Activated T-helper 2 cell treated with anti-CD3 and anti-CD28 coated beads, Interferon-gamma antibody, Interleukin-2, Interleukin-4, amounts not matched to agents 10 μg/mL and 5 μg/mL and 100 μg/mL, durations not matched to agents 14 hours and 24 hours and 36 hours (primary cell): ENCODE measurements around the gene LYG2. TPM values are rescaled to one million over a fixed set of nuclear protein-coding genes. Genes with fewer than 3 reads are reported as not detected.
"Not testable (repeated sequence)": the region's sequence is repeated elsewhere in the genome, so short reads cannot be mapped to it uniquely, and the experiment has no call there.

Experiments used
- DNase-seq: peaks from one replicate; pipeline ENCODE4 v3.0.0; 2021; ENCODE audit warnings: low spot score
- H3K27ac Mint-ChIP-seq: one replicate; pipeline ENCODE4 v1.8.0; 2021; ENCODE audit warnings: mixed read lengths
- H3K27me3 Mint-ChIP-seq: one replicate; pipeline ENCODE4 v1.8.0; 2021; ENCODE audit warnings: low read depth, mixed read lengths
- H3K36me3 Mint-ChIP-seq: one replicate; pipeline ENCODE4 v1.8.0; 2021; ENCODE audit warnings: low read depth, mixed read lengths
- H3K4me1 Mint-ChIP-seq: one replicate; pipeline ENCODE4 v1.8.0; 2021; ENCODE audit warnings: low read depth, mixed read lengths
- H3K4me3 Mint-ChIP-seq: one replicate; pipeline ENCODE4 v1.8.0; 2021; ENCODE audit warnings: low read depth, mild to moderate bottlenecking, moderate library complexity, mixed read lengths
- H3K9me3 Mint-ChIP-seq: one replicate; pipeline ENCODE4 v1.8.0; 2021; ENCODE audit warnings: mixed read lengths
- intact Hi-C: fragments of 100-400 bp; cut with micrococcal nuclease; formaldehyde crosslinking; loops from one replicate; pipeline ENCODE4 v1.15.1; 2023
- total RNA-seq: library from RNA; stranded (reverse); gene quantifications from 2 replicates; pipeline ENCODE4 v1.2.3, GENCODE V29; 2022

Gene LYG2
- total RNA-seq, 1 donor from 2014 or later: not detected

GRCh38 chr2:99192364-99192763, 63.1 kb downstream of the LYG2 start:
- intact Hi-C loops, H3K4me1 Mint-ChIP-seq, H3K4me3 Mint-ChIP-seq, H3K27me3 Mint-ChIP-seq, H3K9me3 Mint-ChIP-seq, H3K27ac Mint-ChIP-seq, DNase-seq: not testable (repeated sequence)
- peaks cover 61% of the 10 kb centered on the region for H3K36me3 Mint-ChIP-seq

Other genes with a start within 250 kb of the LYG2 start
- gene C2orf15, start 114.0 kb downstream of the LYG2 start, total RNA-seq: 0.16 TPM in 1 of 2 replicates, not detected in the other
- gene TSGA10, start 100.7 kb downstream of the LYG2 start, total RNA-seq: 3.3 and 3.4 TPM in 2 replicates
- 3.4 and 3.5 TPM in 2 replicates for gene LIPT1, start 100.7 kb downstream of the LYG2 start, total RNA-seq
- gene MITD1, start 74.6 kb downstream of the LYG2 start, total RNA-seq: 49.7 and 52.4 TPM in 2 replicates
- 27.6 and 29.4 TPM in 2 replicates for gene MRPL30, start 74.5 kb downstream of the LYG2 start, total RNA-seq
- 2.0 and 2.2 TPM in 2 replicates for gene LYG1, start 45.5 kb upstream of the LYG2 start, total RNA-seq
- 36.2 and 37.0 TPM in 2 replicates for gene TXNDC9, start 80.7 kb upstream of the LYG2 start, total RNA-seq
- 76.3 and 81.0 TPM in 2 replicates for gene EIF5B, start 81.7 kb upstream of the LYG2 start, total RNA-seq
- gene REV1, start 234.4 kb upstream of the LYG2 start, total RNA-seq: 39.4 and 41.3 TPM in 2 replicates